Activated B cell treated with CpG ODN at 0.5 μM for 24 hours (primary cell): ENCODE measurements around the gene SIN3A. TPM values are rescaled to one million over a fixed set of nuclear protein-coding genes. Genes with fewer than 3 reads are reported as not detected.
A peak's percentile ranks its signal among the peaks of the same experiment; 100 is the strongest.
"Not testable (repeated sequence)": the region's sequence is repeated elsewhere in the genome, so short reads cannot be mapped to it uniquely, and the experiment has no call there.

Experiments
- ATAC-seq: fragments of 200-7000 bp; cut with Tn5 transposase; one replicate; pipeline ENCODE4 v1.10.0; 2021; ENCODE audit warnings: low read depth, mild to moderate bottlenecking, moderate library complexity
- CTCF ChIA-PET: fragments of 350-600 bp; sonication (Branson Sonifier 250); formaldehyde crosslinking; loops from one replicate; lab custom pipeline; 2021; ENCODE audit warnings: antibody characterized with exemption; lab: Charles Lee
- POLR2A ChIA-PET: fragments of 350-600 bp; sonication (Branson Sonifier 250); formaldehyde crosslinking; loops from one replicate; lab custom pipeline; 2021; ENCODE audit warnings: antibody characterized with exemption; lab: Charles Lee
- DNase-seq: peaks from one replicate; pipeline ENCODE4 v3.0.0; 2022
- H3K27ac Mint-ChIP-seq: one replicate; pipeline ENCODE4 v1.8.0; 2020; ENCODE audit warnings: mixed read lengths
- H3K27me3 Mint-ChIP-seq: one replicate; pipeline ENCODE4 v1.8.0; 2021; ENCODE audit warnings: mixed read lengths
- H3K36me3 Mint-ChIP-seq: one replicate; pipeline ENCODE4 v1.8.0; 2021; ENCODE audit warnings: low read depth, mixed read lengths
- H3K4me1 Mint-ChIP-seq: one replicate; pipeline ENCODE4 v1.8.0; 2021; ENCODE audit warnings: mixed read lengths
- H3K4me3 Mint-ChIP-seq: one replicate; pipeline ENCODE4 v1.8.0; 2020; ENCODE audit warnings: mild to moderate bottlenecking, mixed read lengths
- H3K9me3 Mint-ChIP-seq: one replicate; pipeline ENCODE4 v1.8.0; 2020; ENCODE audit warnings: mixed read lengths
- CTCF ChIP-seq: fragments of 200-600 bp; IDR thresholded peaks from one replicate; pipeline ENCODE4 v1.8.0; 2022; ENCODE audit warnings: antibody characterized with exemption, mild to moderate bottlenecking
- intact Hi-C: fragments of 100-400 bp; cut with micrococcal nuclease; formaldehyde crosslinking; loops from one replicate; pipeline ENCODE4 v1.15.1; 2024
- total RNA-seq: library from RNA; stranded (reverse); gene quantifications from 2 replicates; pipeline ENCODE4 v1.2.3, GENCODE V29; 2022

Gene SIN3A
- total RNA-seq, 1 donor from 2014 or later, result 122 TPM

DNA sequence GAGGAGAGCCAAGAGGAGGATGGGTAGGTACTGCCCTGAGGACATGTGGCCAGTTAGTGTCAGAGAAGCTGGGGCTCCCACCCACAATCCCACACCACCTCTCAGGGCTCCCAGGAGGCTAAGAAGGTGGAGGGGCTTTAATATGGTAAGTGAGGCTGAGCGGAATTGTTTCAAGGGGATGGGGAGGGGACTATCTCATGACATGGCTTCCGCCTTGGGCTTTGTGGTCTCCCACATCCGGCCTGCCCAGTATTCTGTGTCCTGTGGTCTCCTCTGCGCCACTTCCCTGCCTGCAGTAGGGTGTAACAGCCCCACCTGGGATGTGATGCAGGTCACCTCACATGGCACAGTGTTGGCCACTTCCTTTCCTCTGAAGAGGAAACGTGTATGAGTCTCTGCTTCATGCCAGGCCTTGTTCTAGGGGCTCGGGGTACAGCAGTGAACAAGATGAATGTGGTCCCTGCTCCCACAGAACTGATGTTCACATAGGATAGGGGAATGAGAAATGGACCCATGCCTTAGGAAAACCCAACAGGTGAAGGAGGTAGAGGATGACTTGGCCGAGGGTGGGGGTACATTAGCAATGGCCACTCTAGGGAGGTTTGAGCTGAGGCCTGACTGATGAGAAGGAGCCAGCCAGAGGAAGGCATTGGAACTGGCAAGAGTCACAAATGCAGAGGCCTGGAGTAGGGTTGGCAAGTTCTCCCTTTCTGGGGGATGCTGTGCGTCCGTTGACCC, 101.5 kb downstream of the SIN3A start:
- H3K27me3 Mint-ChIP-seq, result peaks cover 1% of the 10 kb centered on the region
- ATAC-seq (peak; percentile 72), DNase-seq (peak; percentile 77)
- H3K27ac Mint-ChIP-seq, result peak overlapping the region; percentile 94
- ChIA-PET CTCF (interaction anchor here (3.0 kb wide), 1 partner anchor 17 kb away, joined by 11 read pairs; the partner anchor contains the start of gene MAN2C1), POLR2A (interaction anchor here (0.6 to 3.5 kb wide), 5 partner anchors 15 to 304 kb away, joined by 3 to 52 read pairs (median 7); partner anchors contain the start of genes MAN2C1 and SIN3A)
- H3K36me3 Mint-ChIP-seq, result peaks cover 16% of the 10 kb centered on the region
- peak overlapping the region; percentile 72 for H3K4me3 Mint-ChIP-seq
- intact Hi-C loops, result loop anchor here (5.0 kb wide), 3 partner anchors 102 to 563 kb away; partner anchors contain the start of genes IMP3 and SIN3A
- H3K4me1 Mint-ChIP-seq, result peaks cover 42% of the 10 kb centered on the region
- H3K9me3 Mint-ChIP-seq, result peaks cover 7% of the 10 kb centered on the region
- TF ChIP-seq CTCF, result no peak

DNA sequence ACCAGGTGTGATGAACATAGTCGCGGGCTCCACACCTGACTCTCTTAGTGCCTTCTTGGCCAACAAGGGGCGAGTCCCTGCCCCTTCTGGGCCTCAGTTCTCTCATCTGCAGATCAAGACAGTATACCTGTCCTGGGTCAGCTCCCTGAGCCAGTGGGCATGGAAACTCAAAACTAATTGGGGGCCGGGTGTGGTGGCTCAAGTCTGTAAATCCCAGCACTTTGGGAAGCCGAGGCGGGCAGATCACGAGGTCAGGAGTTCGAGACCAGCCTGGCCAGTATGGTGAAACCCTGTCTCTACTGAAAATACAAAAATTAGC, 102.2 kb downstream of the SIN3A start:
- H3K4me3 Mint-ChIP-seq, DNase-seq, H3K9me3 Mint-ChIP-seq, ATAC-seq, H3K27me3 Mint-ChIP-seq: not testable (repeated sequence)
- Mint-ChIP-seq H3K27ac (peak overlapping the region; percentile 94), H3K36me3 (peaks cover 11% of the 10 kb centered on the region), H3K4me1 (peaks cover 42% of the 10 kb centered on the region)
- intact Hi-C loops, result loop anchor here (5.0 kb wide), 3 partner anchors 103 to 562 kb away; partner anchors contain the start of genes IMP3 and SIN3A
- POLR2A ChIA-PET, result interaction anchor here (0.6 to 3.5 kb wide), 5 partner anchors 14 to 305 kb away, joined by 3 to 52 read pairs (median 3); partner anchors contain the start of genes COMMD4, MAN2C1 and SIN3A
- CTCF ChIA-PET, result interaction anchor here (3.0 kb wide), 1 partner anchor 18 kb away, joined by 11 read pairs; the partner anchor contains the start of gene MAN2C1

DNA sequence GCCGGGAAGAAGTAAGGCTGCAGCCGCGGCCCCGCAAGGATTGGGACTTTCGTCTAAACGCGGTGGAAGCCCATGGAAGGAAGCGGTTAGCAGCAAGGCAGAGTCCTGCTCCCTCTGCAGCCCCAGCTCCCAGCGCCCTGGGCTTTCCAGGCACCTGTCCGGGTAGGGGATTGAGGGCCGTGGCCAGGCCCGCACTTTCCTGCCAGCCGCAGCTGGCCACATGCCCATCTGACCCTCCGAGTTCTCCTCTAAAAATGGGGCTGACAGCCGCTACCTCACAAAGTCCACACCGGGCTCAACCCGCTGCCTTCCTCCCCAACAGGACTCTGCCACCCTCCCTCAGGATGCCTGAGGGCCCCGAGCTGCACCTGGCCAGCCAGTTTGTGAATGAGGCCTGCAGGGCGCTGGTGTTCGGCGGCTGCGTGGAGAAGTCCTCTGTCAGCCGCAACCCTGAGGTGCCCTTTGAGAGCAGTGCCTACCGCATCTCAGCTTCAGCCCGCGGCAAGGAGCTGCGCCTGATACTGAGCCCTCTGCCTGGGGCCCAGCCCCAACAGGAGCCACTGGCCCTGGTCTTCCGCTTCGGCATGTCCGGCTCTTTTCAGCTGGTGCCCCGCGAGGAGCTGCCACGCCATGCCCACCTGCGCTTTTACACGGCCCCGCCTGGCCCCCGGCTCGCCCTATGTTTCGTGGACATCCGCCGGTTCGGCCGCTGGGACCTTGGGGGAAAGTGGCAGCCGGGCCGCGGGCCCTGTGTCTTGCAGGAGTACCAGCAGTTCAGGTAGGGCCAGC, 102.7 kb downstream of the SIN3A start:
- no peak for TF ChIP-seq CTCF
- Mint-ChIP-seq H3K4me1 (peaks cover 46% of the 10 kb centered on the region), H3K36me3 (peaks cover 11% of the 10 kb centered on the region), H3K27me3 (peaks cover 1% of the 10 kb centered on the region), H3K27ac (peak overlapping the region; percentile 18), H3K4me3 (peak overlapping the region; percentile 72), H3K9me3 (peaks cover 7% of the 10 kb centered on the region)
- ATAC-seq, result no peak
- CTCF ChIA-PET, result interaction anchor here (3.0 kb wide), 1 partner anchor 19 kb away, joined by 11 read pairs; the partner anchor contains the start of gene MAN2C1
- intact Hi-C loops, result loop anchor here (5.0 kb wide), 3 partner anchors 104 to 561 kb away; partner anchors contain the start of genes IMP3 and SIN3A
- DNase-seq, result no peak
- POLR2A ChIA-PET, result interaction anchor here (0.6 to 3.5 kb wide), 7 partner anchors 13 to 475 kb away, joined by 3 to 52 read pairs (median 5); partner anchors contain the start of genes COMMD4, MAN2C1 and SIN3A

DNA sequence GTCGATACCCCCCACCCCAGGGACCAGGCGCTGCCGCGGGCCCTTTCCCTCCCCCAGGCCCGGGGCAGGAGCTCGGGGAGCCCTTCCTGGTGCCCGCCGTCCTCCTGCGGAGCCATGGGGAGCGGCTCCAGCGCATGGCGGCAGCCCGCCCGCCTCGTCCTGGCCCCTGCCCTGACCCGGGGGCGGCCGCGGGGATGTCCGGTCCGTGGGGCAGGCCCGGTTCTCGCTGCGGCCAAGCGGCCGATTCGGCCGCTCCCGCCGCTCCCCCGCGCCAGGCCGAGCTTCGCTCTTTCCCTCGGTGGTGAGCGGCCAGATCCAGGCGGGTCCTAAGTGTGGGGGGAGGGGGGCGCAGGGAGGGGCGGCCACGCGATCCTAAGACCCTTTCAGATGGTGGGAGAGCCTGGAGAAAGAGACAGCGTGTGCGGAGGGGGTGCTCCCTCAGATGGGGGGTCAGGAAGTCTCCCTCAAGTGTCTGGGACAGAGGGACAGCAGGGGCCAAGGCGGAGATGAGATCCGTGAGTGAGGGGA, 103.4 kb downstream of the SIN3A start:
- TF ChIP-seq CTCF, result no peak
- ChIA-PET CTCF (interaction anchor here (3.0 kb wide), 1 partner anchor 19 kb away, joined by 11 read pairs; the partner anchor contains the start of gene MAN2C1), POLR2A (interaction anchor here (0.6 to 3.5 kb wide), 6 partner anchors 12 to 474 kb away, joined by 3 to 52 read pairs (median 6); partner anchors contain the start of genes COMMD4, MAN2C1 and SIN3A)
- intact Hi-C loops, result loop anchor here (5.0 kb wide), 3 partner anchors 104 to 561 kb away; partner anchors contain the start of genes IMP3 and SIN3A
- peaks cover 7% of the 10 kb centered on the region for H3K9me3 Mint-ChIP-seq
- ATAC-seq, result no peak
- peaks cover 1% of the 10 kb centered on the region for H3K27me3 Mint-ChIP-seq
- peak overlapping the region; percentile 85 for H3K27ac Mint-ChIP-seq
- H3K4me3 Mint-ChIP-seq, result peak overlapping the region; percentile 86
- H3K36me3 Mint-ChIP-seq, result peaks cover 11% of the 10 kb centered on the region
- no peak for DNase-seq
- H3K4me1 Mint-ChIP-seq, result peaks cover 46% of the 10 kb centered on the region
